T-cell (primary cell): ENCODE measurements around the gene ADSL. TPM values are rescaled to one million over a fixed set of nuclear protein-coding genes. Genes with fewer than 3 reads are reported as not detected.
A peak's percentile ranks its signal among the peaks of the same experiment; 100 is the strongest.

Experiments used
- ATAC-seq, 4 experiments: fragments of 200-7000 bp in 3 of 4; fragments of 150-1000 bp in 1 of 4; cut with Tn5 transposase; replicated peaks in 1 of 4; 1 replicate in 3 of 4; 2 replicates in 1 of 4; pipeline ENCODE4 v1.10.0; 2021; ENCODE audit warnings: moderate library complexity in 3 of 4, mild to moderate bottlenecking in 2 of 4, moderate number of reproducible peaks in 1 of 4
- CTCF ChIA-PET, 2 donors: fragments of 300-600 bp; sonication (Branson Sonifier 250); formaldehyde crosslinking; loops; one replicate each; lab custom pipeline; 2022; ENCODE audit warnings: antibody characterized with exemption in 2 of 2; lab: Charles Lee
- POLR2A ChIA-PET, 2 donors: fragments of 300-600 bp; sonication (Branson Sonifier 250); formaldehyde crosslinking; loops; one replicate each; lab custom pipeline; 2022; ENCODE audit warnings: antibody characterized with exemption in 2 of 2; lab: Charles Lee
- DNase-seq, 35 experiments: peaks; one replicate each; pipeline versions ENCODE4 v3.0.0 to v3.0.0-alpha.2; 2013 to 2023
- H3K27ac ChIP-seq: one replicate; pipeline ENCODE4 v1.5.1; 2013; ENCODE audit warnings: low read length
- H3K27me3 ChIP-seq, 2 experiments: replicated peaks in 1 of 2; 1 replicate in 1 of 2; 2 replicates in 1 of 2; pipeline versions ENCODE4 v1.6.1 to v1.7.0; 2013; ENCODE audit warnings: low read length in 1 of 2, mixed read lengths in 1 of 2; ENCODE audit not compliant: control insufficient read depth in 2 of 2, insufficient read depth in 2 of 2; ENCODE audit errors: extremely low read depth in 1 of 2
- H3K36me3 ChIP-seq, 2 donors: 1 replicate in 1 of 2; 2 replicates in 1 of 2; pipeline versions ENCODE4 v1.6.1 to v1.7.0; 2013; ENCODE audit warnings: low read length in 1 of 2; ENCODE audit not compliant: control insufficient read depth in 2 of 2, insufficient read depth in 1 of 2; ENCODE audit errors: extremely low read depth in 1 of 2
- H3K4me1 ChIP-seq, 2 experiments: 1 replicate in 1 of 2; 2 replicates in 1 of 2; pipeline versions ENCODE4 v1.6.1 to v1.7.0; 2013; ENCODE audit warnings: low read length in 2 of 2, mixed read lengths in 1 of 2; ENCODE audit not compliant: insufficient read depth in 2 of 2, control insufficient read depth in 1 of 2; ENCODE audit errors: extremely low read depth in 1 of 2
- H3K4me3 ChIP-seq, 2 donors: 1 replicate in 1 of 2; 2 replicates in 1 of 2; pipeline versions ENCODE4 v1.5.1 to v1.7.0; 2013; ENCODE audit warnings: mild to moderate bottlenecking in 2 of 2, low read length in 1 of 2, moderate library complexity in 1 of 2; ENCODE audit not compliant: control insufficient read depth in 1 of 2; ENCODE audit errors: extremely low read depth in 1 of 2
- H3K9me3 ChIP-seq: 2 replicates; pipeline ENCODE4 v1.7.0; 2013
- H3K27ac Mint-ChIP-seq, 2 donors: one replicate each; pipeline ENCODE4 v1.8.0; 2020 to 2021; ENCODE audit warnings: mild to moderate bottlenecking in 2 of 2, mixed read lengths in 2 of 2
- H3K27me3 Mint-ChIP-seq, 2 donors: one replicate each; pipeline ENCODE4 v1.8.0; 2021 to 2022; ENCODE audit warnings: mixed read lengths in 2 of 2
- H3K36me3 Mint-ChIP-seq: one replicate; pipeline ENCODE4 v1.8.0; 2021; ENCODE audit warnings: mixed read lengths
- H3K4me1 Mint-ChIP-seq, 3 donors: one replicate each; pipeline ENCODE4 v1.8.0; 2020 to 2022; ENCODE audit warnings: mixed read lengths in 3 of 3, mild to moderate bottlenecking in 1 of 3
- H3K4me3 Mint-ChIP-seq, 3 donors: one replicate each; pipeline ENCODE4 v1.8.0; 2020 to 2022; ENCODE audit warnings: mild to moderate bottlenecking in 3 of 3, mixed read lengths in 3 of 3, moderate library complexity in 3 of 3
- H3K9me3 Mint-ChIP-seq, 3 donors: one replicate each; pipeline ENCODE4 v1.8.0; 2020 to 2022; ENCODE audit warnings: mixed read lengths in 3 of 3
- WGBS: methylation state at CpG from one replicate; pipeline ENCODE4 v1.1.5; 2013; ENCODE audit warnings: missing lambda C conversion rate; ENCODE audit not compliant: insufficient coverage; 5-methylcytosine and 5-hydroxymethylcytosine counted together
- total RNA-seq, 35 experiments: library from RNA in 6 of 35; stranded (reverse) in 6 of 35; fragments of 120-200 nt in 1 of 35; gene quantifications; one replicate each; pipeline versions ENCODE4 v1.2.1 to v1.2.4 and lab custom pipeline; 2013 to 2026

The ADSL gene
- total RNA-seq, 5 donors from 2014 or later (not counting 1 experiment from before 2014, with no cell fraction given) = 64.0 to 84.3 (median 75.1) TPM

GRCh38 chr22:40313007-40313406, 33.3 kb upstream of the ADSL start:
- Mint-ChIP-seq H3K36me3 (peaks cover 79% of the 10 kb centered on the region), H3K9me3 (no peaks in the 10 kb centered on the region), H3K27ac (peak overlapping the region; percentile 73 to 78), H3K4me3 (no peak overlapping the region), H3K27me3 (no peaks in the 10 kb centered on the region), H3K4me1 (peaks cover 37 to 47% (median 39%) of the 10 kb centered on the region in 3 donors)
- POLR2A ChIA-PET = interaction anchor here in 1 of 2 donors (0.5 to 0.7 kb wide), 3 partner anchors 13 to 294 kb away, joined by 3 to 4 read pairs (median 4); no protein-coding TSS in a partner anchor
- Histone ChIP-seq H3K27me3 (no peaks in the 10 kb centered on the region), H3K4me3 (no peak overlapping the region), H3K9me3 (no peaks in the 10 kb centered on the region), H3K36me3 (peaks cover 3 to 91% of the 10 kb centered on the region in 2 donors), H3K4me1 (peaks cover 14 to 18% of the 10 kb centered on the region in 2 experiments), H3K27ac (no peak overlapping the region)
- DNase-seq (no peak), ATAC-seq (no peak)
- CTCF ChIA-PET = interaction anchor here in 1 of 2 donors (0.7 kb wide), 2 partner anchors 28 to 122 kb away, joined by 3 to 5 read pairs; no protein-coding TSS in a partner anchor
- 100% methylated on average over 1 of the region's 2 CpGs for WGBS

GRCh38 chr22:40314041-40314440, 32.3 kb upstream of the ADSL start:
- Mint-ChIP-seq H3K36me3 (peaks cover 71% of the 10 kb centered on the region), H3K4me3 (no peak overlapping the region), H3K9me3 (no peaks in the 10 kb centered on the region), H3K27ac (peak overlapping the region; percentile 62 to 78), H3K4me1 (peaks cover 26 to 37% (median 32%) of the 10 kb centered on the region in 3 donors), H3K27me3 (no peaks in the 10 kb centered on the region)
- DNase-seq (no peak), ATAC-seq (no peak)
- H3K27me3 ChIP-seq = no peaks in the 10 kb centered on the region
- ChIA-PET POLR2A (interaction anchor here (0.6 to 0.7 kb wide), 2 partner anchors 66 to 293 kb away, joined by 3 to 4 read pairs; no protein-coding TSS in a partner anchor), CTCF (no interaction called here)
- H3K27ac ChIP-seq = no peak overlapping the region
- no peak overlapping the region for H3K4me3 ChIP-seq
- H3K4me1 ChIP-seq = peaks cover 4 to 7% of the 10 kb centered on the region in 2 experiments
- no peaks in the 10 kb centered on the region for H3K9me3 ChIP-seq
- H3K36me3 ChIP-seq = peaks cover 3 to 82% of the 10 kb centered on the region in 2 donors

GRCh38 chr22:40320687-40321086, 25.6 kb upstream of the ADSL start:
- CTCF ChIA-PET = interaction anchor here in 1 of 2 donors (0.6 kb wide), 1 partner anchor 50 kb away, joined by 3 read pairs; no protein-coding TSS in a partner anchor

GRCh38 chr22:40322021-40322420, 24.3 kb upstream of the ADSL start:
- peaks cover 70 to 75% (median 73%) of the 10 kb centered on the region in 3 donors for H3K4me1 Mint-ChIP-seq
- peaks cover 0 to 51% of the 10 kb centered on the region in 2 donors for H3K36me3 ChIP-seq
- H3K9me3 Mint-ChIP-seq = no peaks in the 10 kb centered on the region
- no peaks in the 10 kb centered on the region for H3K27me3 ChIP-seq
- H3K4me3 Mint-ChIP-seq = no peak overlapping the region
- H3K4me1 ChIP-seq = peaks cover 40 to 43% of the 10 kb centered on the region in 2 experiments
- H3K9me3 ChIP-seq = no peaks in the 10 kb centered on the region
- H3K27ac ChIP-seq = peak overlapping the region; percentile 87
- peaks cover 41% of the 10 kb centered on the region for H3K36me3 Mint-ChIP-seq
- ATAC-seq (no peak), DNase-seq (no peak)
- WGBS = 100% methylated on average over 1 of the region's 5 CpGs
- peak overlapping the region; percentile 84 to 90 for H3K27ac Mint-ChIP-seq
- H3K4me3 ChIP-seq = no peak overlapping the region
- ChIA-PET CTCF (interaction anchor here in 1 of 2 donors (0.6 kb wide), 1 partner anchor 20 kb away, joined by 6 read pairs; no protein-coding TSS in a partner anchor), POLR2A (interaction anchor here in 1 of 2 donors (0.8 kb wide), 1 partner anchor 102 kb away, joined by 3 read pairs; no protein-coding TSS in a partner anchor)
- H3K27me3 Mint-ChIP-seq = no peaks in the 10 kb centered on the region

More at GRCh38 chr22:40320687-40321086, 25.6 kb upstream of the ADSL start:
- Histone ChIP-seq H3K27me3 (no peaks in the 10 kb centered on the region), H3K4me3 (no peak overlapping the region), H3K27ac (peak overlapping the region; percentile 0), H3K36me3 (peaks cover 0 to 61% of the 10 kb centered on the region in 2 donors), H3K4me1 (peaks cover 26 to 38% of the 10 kb centered on the region in 2 experiments), H3K9me3 (no peaks in the 10 kb centered on the region)
- Mint-ChIP-seq H3K27me3 (no peaks in the 10 kb centered on the region), H3K4me3 (no peak overlapping the region), H3K27ac (peak overlapping the region; percentile 84 to 90), H3K36me3 (peaks cover 48% of the 10 kb centered on the region), H3K9me3 (no peaks in the 10 kb centered on the region), H3K4me1 (peaks cover 64 to 69% (median 68%) of the 10 kb centered on the region in 3 donors)
- ATAC-seq (no peak), DNase-seq (no peak)
- POLR2A ChIA-PET = no interaction called here

GRCh38 chr22:40322818-40323447, 23.4 kb upstream of the ADSL start:
- CTCF ChIA-PET = interaction anchor here (0.5 to 4.0 kb wide), 4 partner anchors 23 to 187 kb away, joined by 3 to 24 read pairs (median 6); no protein-coding TSS in a partner anchor
- H3K4me1 Mint-ChIP-seq = peaks cover 76 to 81% (median 76%) of the 10 kb centered on the region in 3 donors
- H3K27me3 Mint-ChIP-seq = no peaks in the 10 kb centered on the region
- no peaks in the 10 kb centered on the region for H3K27me3 ChIP-seq
- peak overlapping the region; percentile 87 for H3K27ac ChIP-seq
- peak overlapping the region in 1 of 3 donors; percentile 74 for H3K4me3 Mint-ChIP-seq
- peaks cover 48% of the 10 kb centered on the region in 2 experiments for H3K4me1 ChIP-seq
- H3K9me3 ChIP-seq = no peaks in the 10 kb centered on the region
- POLR2A ChIA-PET = interaction anchor here (0.7 to 0.8 kb wide), 2 partner anchors 103 to 278 kb away, joined by 3 to 4 read pairs; no protein-coding TSS in a partner anchor
- peak overlapping the region; percentile 84 to 90 for H3K27ac Mint-ChIP-seq
- peaks cover 39% of the 10 kb centered on the region for H3K36me3 Mint-ChIP-seq
- no peak for ATAC-seq
- WGBS = 96% methylated on average over 12 of the region's 17 CpGs
- no peaks in the 10 kb centered on the region for H3K9me3 Mint-ChIP-seq
- peaks cover 0 to 43% of the 10 kb centered on the region in 2 donors for H3K36me3 ChIP-seq
- no peak overlapping the region for H3K4me3 ChIP-seq
- DNase-seq = no peak

- Mint-ChIP-seq H3K27me3 (no peaks in the 10 kb centered on the region), H3K9me3 (no peaks in the 10 kb centered on the region), H3K4me1 (peaks cover 80 to 89% (median 82%) of the 10 kb centered on the region in 3 donors), H3K36me3 (peaks cover 40% of the 10 kb centered on the region), H3K4me3 (peak overlapping the region; percentile 68 to 74 (median 72)), H3K27ac (peak overlapping the region; percentile 90 to 93)
- DNase-seq = peak in 14 of 35 experiments; percentile 3 to 66 (median 24)
- H3K36me3 ChIP-seq = peaks cover 0 to 42% of the 10 kb centered on the region in 2 donors
- peak overlapping the region; percentile 87 for H3K27ac ChIP-seq
- H3K4me1 ChIP-seq = peaks cover 48 to 56% of the 10 kb centered on the region in 2 experiments
- H3K27me3 ChIP-seq = no peaks in the 10 kb centered on the region
- CTCF ChIA-PET = interaction anchor here (0.5 to 4.0 kb wide), 4 partner anchors 12 to 150 kb away, joined by 5 to 24 read pairs (median 6); no protein-coding TSS in a partner anchor
- ATAC-seq = peak in 3 of 4 experiments; percentile 16 to 51 (median 39)
- no CpG with 5 or more reads among the region's 8 CpGs for WGBS
- H3K9me3 ChIP-seq = no peaks in the 10 kb centered on the region
- H3K4me3 ChIP-seq = peak overlapping the region in 1 of 2 donors; percentile 33
- POLR2A ChIA-PET = interaction anchor here (0.6 to 1.0 kb wide), 8 partner anchors 12 to 369 kb away, joined by 3 to 5 read pairs (median 4); partner anchors contain the start of gene ADSL (in 1 of the 2)
Measured at GRCh38 chr22:40323681-40324171, 22.6 kb upstream of the ADSL start.
